NB4 (cell line): ENCODE results near the gene CENPK.

Source experiments
- DNase-seq: peaks from one replicate; pipeline ENCODE4 v3.0.0; 2010; ENCODE audit warnings: low read depth
- H3K4me3 ChIP-seq: one replicate; pipeline ENCODE4 v1.5.1; 2011; ENCODE audit warnings: mild to moderate bottlenecking, low read depth, low read length, moderate library complexity
- CTCF ChIP-seq: IDR thresholded peaks from one replicate; pipeline ENCODE4 v1.5.1; 2012; ENCODE audit warnings: low read depth, low read length
- MAX ChIP-seq: IDR thresholded peaks from 2 replicates; pipeline ENCODE4 v1.6.1; 2011; ENCODE audit warnings: low read depth, low read length
- MYC ChIP-seq: IDR thresholded peaks from 2 replicates; pipeline ENCODE4 v1.6.1; 2011; ENCODE audit warnings: low read depth, low read length
- POLR2A ChIP-seq: IDR thresholded peaks from 2 replicates; pipeline ENCODE4 v1.6.1; 2011; ENCODE audit warnings: mild to moderate bottlenecking; ENCODE audit not compliant: insufficient read length; ENCODE audit errors: extremely low read depth

The CENPK gene

GRCh38 chr5:65570598-65571226 is 7.7 kb upstream of the CENPK start:
- DNase-seq = no peak
- H3K4me3 ChIP-seq = no peak overlapping the region
- TF ChIP-seq POLR2A = no peak
- no peak for TF ChIP-seq MYC
- TF ChIP-seq CTCF = no peak
- TF ChIP-seq MAX = no peak

- DNase-seq = no peak
- H3K4me3 ChIP-seq = no peak overlapping the region
- TF ChIP-seq CTCF = no peak
- TF ChIP-seq MYC = no peak
- TF ChIP-seq POLR2A = no peak
- TF ChIP-seq MAX = no peak
Observed at GRCh38 chr5:65566505-65566904, 3.5 kb upstream of the CENPK start.

GRCh38 chr5:65563777-65564176 is 809 bp upstream of the CENPK start:
- peak; percentile 7 for DNase-seq
- peak overlapping the region; percentile 96 for H3K4me3 ChIP-seq
- no peak for TF ChIP-seq MYC
- no peak for TF ChIP-seq POLR2A
- TF ChIP-seq MAX = no peak
- no peak for TF ChIP-seq CTCF

GRCh38 chr5:65556718-65557117 is 6.2 kb downstream of the CENPK start:
- TF ChIP-seq CTCF = no peak
- no peak for TF ChIP-seq MYC
- TF ChIP-seq MAX = no peak
- no peak for TF ChIP-seq POLR2A
- no peak overlapping the region for H3K4me3 ChIP-seq
- DNase-seq = no peak

- TF ChIP-seq MAX (no peak), CTCF (no peak), POLR2A (no peak), MYC (no peak)
- no peak overlapping the region for H3K4me3 ChIP-seq
- DNase-seq = no peak
Observed at GRCh38 chr5:65556181-65556580, 6.8 kb downstream of the CENPK start.
